GM12891 (cell line): ENCODE measurements around the gene UGCG.

Experiments
- POLR2A ChIP-seq: IDR thresholded peaks from 2 replicates; pipeline ENCODE4 v1.6.1; 2011; ENCODE audit warnings: low read depth, low read length, control low read depth
- POLR2AphosphoS5 ChIP-seq: IDR thresholded peaks from 2 replicates; pipeline ENCODE4 v1.6.1; 2011; ENCODE audit warnings: low read depth, low read length, control low read depth
- TAF1 ChIP-seq: IDR thresholded peaks from 2 replicates; pipeline ENCODE4 v1.6.1; 2011; ENCODE audit warnings: low read depth, low read length, control low read depth

DNA sequence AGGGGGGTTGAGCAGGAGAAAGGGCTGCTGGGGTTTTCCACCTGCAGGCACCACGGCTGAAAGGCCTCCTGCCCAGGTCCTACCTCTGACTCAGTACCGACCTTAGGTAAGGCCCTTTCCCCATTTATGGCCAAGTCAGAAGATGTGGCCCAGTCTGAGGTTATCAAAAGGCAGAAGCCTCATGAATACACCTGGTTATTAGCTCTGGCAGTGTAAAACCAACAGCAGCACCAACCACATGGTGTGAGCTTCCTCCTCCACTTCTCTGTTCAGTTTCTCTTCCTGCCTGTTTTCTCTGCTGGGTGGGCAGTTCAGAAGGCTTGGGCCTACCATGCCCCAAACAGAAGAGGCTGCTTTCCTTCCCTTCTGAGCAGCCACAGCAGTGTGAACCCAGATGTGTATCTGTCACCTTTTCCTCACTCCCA is 86.9 kb downstream of the UGCG start:
- TF ChIP-seq POLR2A = peak; percentile 83
- TF ChIP-seq POLR2AphosphoS5 = peak; percentile 87
- 0 out of 2 replicates have a peak, but pooled peaks have one; percentile 32 for TF ChIP-seq TAF1
